ENCODE measurements around the gene ZMAT5. TPM values are rescaled to one million over a fixed set of nuclear protein-coding genes. Genes with fewer than 3 reads are reported as not detected.

The ZMAT5 gene
- total RNA-seq, 6 donors from 2014 or later: 9.4 to 24.4 (median 22.4) TPM

DNA sequence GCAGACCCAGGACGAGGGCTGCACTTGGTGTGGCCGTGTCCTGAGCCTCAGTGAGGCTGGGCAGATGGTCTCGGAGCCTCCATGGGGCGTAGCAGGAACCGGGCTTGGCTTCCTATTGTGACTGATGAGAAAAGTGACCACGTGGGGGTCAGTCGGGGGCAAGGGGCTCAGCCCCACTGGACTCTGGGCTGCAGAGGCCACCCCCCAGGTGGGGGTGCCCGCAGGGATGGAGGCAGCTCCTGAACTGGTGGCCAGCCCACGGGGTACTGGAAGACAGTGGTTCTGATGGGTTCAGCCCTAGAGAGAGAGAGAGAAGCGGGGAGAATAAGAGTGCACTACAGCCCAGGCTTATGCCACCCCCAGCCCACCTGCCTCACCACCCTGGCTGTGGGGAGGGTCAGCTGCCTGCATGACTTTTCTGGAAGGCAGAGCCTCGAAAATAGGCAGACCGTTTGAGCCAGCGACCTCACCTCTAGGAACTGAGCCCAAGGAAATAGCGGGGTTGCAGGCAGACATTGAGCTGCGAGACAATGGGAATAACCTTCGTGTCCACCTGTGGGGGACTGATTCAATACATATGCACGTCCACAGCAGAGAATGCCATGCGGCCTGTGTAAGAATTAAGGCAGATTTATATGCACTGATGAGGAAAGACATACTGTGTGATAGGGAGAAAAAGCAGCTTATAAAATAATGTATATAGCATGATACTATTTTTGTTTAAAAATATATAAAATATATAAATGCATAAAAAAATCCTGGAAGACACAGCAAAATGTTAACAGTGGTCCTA lies 35.6 kb downstream of the ZMAT5 start:
- no peak for TF ChIP-seq POLR2A (IDR thresholded peaks at IDR 0.05)
- no peak overlapping the region for H3K4me3 ChIP-seq
- no peaks in the 10 kb centered on the region for H3K27me3 ChIP-seq
- H3K27ac ChIP-seq: no peak overlapping the region
- no peaks in the 10 kb centered on the region for H3K4me1 ChIP-seq
- no peaks in the 10 kb centered on the region for H3K9me3 ChIP-seq
- DNase-seq (no peak), ATAC-seq (ENCODE audit: low FRiP score in 2 of 2) (no peak)
- WGBS, 2 donors: 86% methylated on average over 18 of the region's 18 CpGs
- peaks cover 0 to 36% (median 18%) of the 10 kb centered on the region in 4 donors for H3K36me3 ChIP-seq

DNA sequence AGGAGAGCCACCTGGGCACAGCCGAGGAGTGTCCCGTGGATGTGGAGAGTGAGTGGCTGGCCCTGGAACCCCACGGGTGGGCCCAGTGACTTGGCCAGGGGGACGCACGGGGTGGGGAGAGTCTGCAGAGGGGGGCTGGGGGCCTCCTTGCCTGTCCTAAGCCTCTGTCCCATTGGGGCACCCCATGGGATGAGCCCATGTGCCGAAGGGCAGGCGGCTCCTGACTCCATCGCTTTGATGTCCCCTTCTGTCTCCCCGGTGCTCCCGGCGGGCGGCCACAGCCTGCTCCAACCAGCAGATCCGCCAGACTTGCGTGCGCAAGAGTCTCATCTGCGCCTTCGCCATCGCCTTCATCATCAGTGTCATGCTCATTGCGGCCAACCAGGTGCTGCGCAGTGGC lies 37.6 kb downstream of the ZMAT5 start:
- no peak overlapping the region for H3K27ac ChIP-seq
- H3K27me3 ChIP-seq: no peaks in the 10 kb centered on the region
- peaks cover 0 to 30% (median 15%) of the 10 kb centered on the region in 4 donors for H3K36me3 ChIP-seq
- H3K4me1 ChIP-seq: no peaks in the 10 kb centered on the region
- H3K4me3 ChIP-seq: no peak overlapping the region
- DNase-seq (peak in 1 of 2 donors; percentile 80), ATAC-seq (ENCODE audit: low FRiP score in 2 of 2) (no peak)
- WGBS, 2 donors: 94 to 96% methylated on average over 15 to 16 of the region's 20 CpGs
- TF ChIP-seq POLR2A (IDR thresholded peaks at IDR 0.05) (no peak), EP300 (IDR thresholded peaks at IDR 0.05) (no peak), POLR2AphosphoS5 (IDR thresholded peaks at IDR 0.05) (no peak)
- TF ChIP-seq, protein P1, sequence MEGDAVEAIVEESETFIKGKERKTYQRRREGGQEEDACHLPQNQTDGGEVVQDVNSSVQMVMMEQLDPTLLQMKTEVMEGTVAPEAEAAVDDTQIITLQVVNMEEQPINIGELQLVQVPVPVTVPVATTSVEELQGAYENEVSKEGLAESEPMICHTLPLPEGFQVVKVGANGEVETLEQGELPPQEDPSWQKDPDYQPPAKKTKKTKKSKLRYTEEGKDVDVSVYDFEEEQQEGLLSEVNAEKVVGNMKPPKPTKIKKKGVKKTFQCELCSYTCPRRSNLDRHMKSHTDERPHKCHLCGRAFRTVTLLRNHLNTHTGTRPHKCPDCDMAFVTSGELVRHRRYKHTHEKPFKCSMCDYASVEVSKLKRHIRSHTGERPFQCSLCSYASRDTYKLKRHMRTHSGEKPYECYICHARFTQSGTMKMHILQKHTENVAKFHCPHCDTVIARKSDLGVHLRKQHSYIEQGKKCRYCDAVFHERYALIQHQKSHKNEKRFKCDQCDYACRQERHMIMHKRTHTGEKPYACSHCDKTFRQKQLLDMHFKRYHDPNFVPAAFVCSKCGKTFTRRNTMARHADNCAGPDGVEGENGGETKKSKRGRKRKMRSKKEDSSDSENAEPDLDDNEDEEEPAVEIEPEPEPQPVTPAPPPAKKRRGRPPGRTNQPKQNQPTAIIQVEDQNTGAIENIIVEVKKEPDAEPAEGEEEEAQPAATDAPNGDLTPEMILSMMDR (IDR thresholded peaks at IDR 0.05): no peak
- no peaks in the 10 kb centered on the region for H3K9me3 ChIP-seq

DNA sequence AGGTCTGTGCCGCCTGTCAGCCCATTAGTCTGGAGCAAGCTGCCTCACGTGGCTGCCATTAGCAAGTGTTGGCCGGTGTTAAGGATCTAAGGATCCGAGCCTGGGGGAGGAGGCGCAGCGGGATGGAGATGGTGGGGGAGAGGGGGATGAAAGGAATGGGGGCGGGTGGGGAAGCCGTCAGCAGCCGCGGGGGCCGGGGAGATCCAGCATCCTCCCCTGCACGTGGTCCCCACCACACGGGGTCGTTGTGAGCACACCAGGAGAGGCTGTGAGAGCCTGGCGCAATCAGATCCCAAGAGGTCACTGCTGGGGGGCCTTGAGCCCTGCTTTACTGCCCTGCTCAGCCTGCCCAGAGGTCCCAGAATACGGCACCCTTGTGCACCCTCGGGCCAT lies 39.7 kb downstream of the ZMAT5 start:
- no peak for TF ChIP-seq POLR2A (IDR thresholded peaks at IDR 0.05)
- TF ChIP-seq POLR2AphosphoS5 (IDR thresholded peaks at IDR 0.05): no peak
- TF ChIP-seq, protein P1 (IDR thresholded peaks at IDR 0.05): peak in 4 of 6 experiments; percentile 10 to 34 (median 14)
- TF ChIP-seq EP300 (IDR thresholded peaks at IDR 0.05): no peak
- peak in 1 of 2 donors; percentile 35 for DNase-seq
- H3K4me3 ChIP-seq: no peak overlapping the region
- no peaks in the 10 kb centered on the region for H3K4me1 ChIP-seq
- no peaks in the 10 kb centered on the region for H3K9me3 ChIP-seq
- WGBS, 2 donors: 0 to 4% methylated on average over 2 to 9 of the region's 17 CpGs
- no peak overlapping the region for H3K27ac ChIP-seq
- peak in 1 of 2 donors; percentile 50 for ATAC-seq (ENCODE audit: low FRiP score in 2 of 2)
- peaks cover 0 to 19% (median 9%) of the 10 kb centered on the region in 4 donors for H3K36me3 ChIP-seq
- H3K27me3 ChIP-seq: no peaks in the 10 kb centered on the region

DNA sequence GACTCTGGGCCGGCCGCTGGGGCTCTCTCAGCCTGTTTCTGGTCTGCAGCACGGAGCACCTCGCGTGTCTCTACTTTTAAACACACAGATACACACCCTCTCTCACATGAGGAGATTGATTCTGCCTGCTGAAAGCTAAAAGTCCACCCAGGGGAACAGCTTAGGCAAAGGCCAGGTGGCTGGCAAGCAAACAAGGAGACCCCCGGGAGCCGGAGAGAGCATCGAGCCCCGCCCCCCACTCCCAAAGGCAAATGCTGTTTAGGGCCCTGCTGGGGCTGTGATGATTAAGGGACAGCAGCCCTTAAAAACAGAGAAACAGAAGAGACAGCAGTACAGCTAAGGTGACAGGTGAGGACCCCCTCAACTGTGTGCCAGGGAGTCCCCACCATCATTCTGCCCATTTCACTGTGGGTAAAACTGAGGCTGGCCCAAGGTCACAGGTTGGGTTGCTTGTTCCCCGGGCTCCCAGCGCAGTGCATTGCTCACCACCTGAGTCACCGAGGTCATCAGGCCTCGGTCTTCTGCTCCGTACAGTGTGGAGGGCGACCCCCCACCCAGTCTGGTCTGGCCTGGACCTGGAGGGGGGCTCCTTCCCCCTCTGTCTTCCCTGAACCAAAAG lies 40.2 kb downstream of the ZMAT5 start:
- H3K27ac ChIP-seq: no peak overlapping the region
- DNase-seq (no peak), ATAC-seq (ENCODE audit: low FRiP score in 2 of 2) (no peak)
- TF ChIP-seq EP300 (IDR thresholded peaks at IDR 0.05) (no peak), POLR2AphosphoS5 (IDR thresholded peaks at IDR 0.05) (no peak), POLR2A (IDR thresholded peaks at IDR 0.05) (no peak)
- TF ChIP-seq, protein P1 (IDR thresholded peaks at IDR 0.05): no peak
- H3K36me3 ChIP-seq: peaks cover 0 to 19% (median 9%) of the 10 kb centered on the region in 4 donors
- H3K9me3 ChIP-seq: no peaks in the 10 kb centered on the region
- H3K27me3 ChIP-seq: peaks cover 0 to under 1% (median 0%) of the 10 kb centered on the region in 4 donors
- no peaks in the 10 kb centered on the region for H3K4me1 ChIP-seq
- WGBS, 2 donors: 54 to 58% methylated on average over 6 to 14 of the region's 15 CpGs
- H3K4me3 ChIP-seq: no peak overlapping the region

DNA sequence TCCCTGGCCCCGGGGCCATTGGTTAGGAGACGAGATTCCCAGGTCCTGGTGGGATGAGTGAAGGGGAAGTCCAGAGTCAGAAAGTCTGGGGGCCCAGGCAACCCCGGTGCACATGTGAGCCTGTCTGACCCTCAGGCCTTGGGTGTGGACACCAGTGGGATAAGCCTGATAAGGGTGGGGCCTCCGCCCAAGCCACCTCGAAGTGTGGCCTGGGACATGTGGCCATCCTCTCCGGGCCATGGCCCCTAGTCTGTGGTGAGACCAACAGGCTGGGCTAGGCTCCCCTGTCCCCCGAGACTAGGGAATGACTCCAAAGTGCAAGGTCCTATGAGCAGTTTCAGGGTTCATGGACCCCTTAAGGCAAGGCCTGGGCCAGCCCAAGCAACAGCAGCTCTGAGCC lies 40.7 kb downstream of the ZMAT5 start:
- H3K36me3 ChIP-seq: peaks cover 0 to 15% (median 7%) of the 10 kb centered on the region in 4 donors
- H3K4me1 ChIP-seq: peaks cover 0 to under 1% (median 0%) of the 10 kb centered on the region in 4 donors
- DNase-seq (no peak), ATAC-seq (ENCODE audit: low FRiP score in 2 of 2) (no peak)
- H3K9me3 ChIP-seq: no peaks in the 10 kb centered on the region
- WGBS, 2 donors: 93 to 100% methylated on average over 1 to 3 of the region's 7 CpGs
- no peak overlapping the region for H3K27ac ChIP-seq
- TF ChIP-seq POLR2A (IDR thresholded peaks at IDR 0.05) (no peak), EP300 (IDR thresholded peaks at IDR 0.05) (no peak), POLR2AphosphoS5 (IDR thresholded peaks at IDR 0.05) (no peak)
- TF ChIP-seq, protein P1 (IDR thresholded peaks at IDR 0.05): no peak
- no peak overlapping the region for H3K4me3 ChIP-seq
- peaks cover 0 to 6% (median 2%) of the 10 kb centered on the region in 4 donors for H3K27me3 ChIP-seq
